ENCODE results near the gene COL17A1.

COL17A1 gene

DNA sequence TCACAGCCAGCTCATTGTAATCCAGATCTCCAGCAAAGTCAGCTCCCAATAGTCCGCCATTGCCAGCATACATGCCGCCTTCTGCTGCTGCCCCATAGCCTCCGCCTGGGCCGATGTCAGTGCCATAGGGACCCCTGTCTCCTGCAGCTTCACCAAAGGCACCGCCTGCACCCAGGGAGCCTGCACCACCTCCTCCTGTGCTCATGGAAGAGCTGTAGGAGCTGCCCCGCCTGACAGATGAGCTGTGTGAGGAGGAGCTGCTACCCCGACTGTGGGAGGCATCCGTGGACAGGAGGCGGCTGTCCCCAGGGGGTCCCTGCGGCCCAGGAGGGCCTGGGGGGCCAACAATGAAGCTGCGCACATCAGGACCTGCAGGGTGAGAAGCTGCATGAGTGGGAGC is 51.7 kb downstream of the COL17A1 start:
- no peak for DNase-seq (ENCODE audit: low read depth, low spot score)

DNA sequence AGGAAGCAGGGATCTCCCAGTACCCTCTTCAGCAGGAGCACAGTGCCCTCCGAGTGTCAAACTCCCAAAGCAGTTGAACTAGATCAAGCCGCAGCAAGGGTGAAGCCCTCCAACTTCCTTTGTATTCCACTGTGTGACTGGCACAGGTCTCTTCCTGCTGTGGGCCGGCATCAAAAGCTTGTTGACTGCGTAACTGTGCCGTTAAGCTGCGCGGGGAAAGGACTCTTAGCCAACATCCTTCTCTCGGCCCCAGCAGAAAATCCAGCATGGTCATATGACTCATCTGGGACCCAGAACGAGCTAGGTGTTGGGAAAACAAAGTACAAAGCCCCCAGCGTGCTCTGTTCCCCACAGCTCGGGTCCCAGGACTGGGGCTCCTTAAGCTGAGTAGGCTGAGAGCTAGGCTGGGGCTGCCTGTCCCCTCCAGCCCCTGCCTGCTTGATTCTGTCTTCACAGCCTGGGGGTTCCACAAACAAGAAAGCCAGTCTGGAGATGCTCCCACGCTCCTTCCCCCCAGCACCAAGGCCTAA is 52.2 kb downstream of the COL17A1 start:
- no peak for DNase-seq (ENCODE audit: low read depth, low spot score)

DNA sequence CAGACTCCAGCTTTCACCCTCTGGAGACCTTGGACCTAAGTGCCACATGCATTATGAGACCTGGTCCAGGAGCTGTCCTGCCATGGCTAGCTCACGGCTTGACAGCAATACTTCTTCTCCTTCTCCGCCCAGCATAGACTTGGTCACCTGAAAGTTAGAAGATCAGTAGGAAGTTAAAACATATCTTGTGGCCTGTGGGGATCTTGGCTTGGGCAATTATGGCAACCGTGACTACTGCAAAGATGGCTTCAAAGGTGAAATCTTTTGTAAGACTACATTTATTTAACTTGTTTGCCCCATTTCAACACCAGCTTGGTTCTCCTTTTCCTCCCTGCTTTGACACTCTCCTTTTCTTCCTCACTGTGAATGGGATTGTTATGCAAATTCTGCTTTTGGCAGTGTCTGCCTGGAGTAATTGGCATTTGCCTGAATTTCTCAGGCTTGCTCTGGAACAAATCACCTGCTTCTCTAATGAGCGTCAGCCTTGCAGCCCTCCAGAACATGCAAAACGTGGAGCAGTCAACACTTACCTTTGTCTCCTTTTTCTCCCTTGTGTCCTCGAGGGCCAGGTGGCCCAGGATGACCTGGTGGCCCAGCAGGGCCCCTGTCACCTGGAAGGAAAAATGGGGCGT is 53.4 kb downstream of the COL17A1 start:
- peak; percentile 41 for DNase-seq (ENCODE audit: low read depth, low spot score)

DNA sequence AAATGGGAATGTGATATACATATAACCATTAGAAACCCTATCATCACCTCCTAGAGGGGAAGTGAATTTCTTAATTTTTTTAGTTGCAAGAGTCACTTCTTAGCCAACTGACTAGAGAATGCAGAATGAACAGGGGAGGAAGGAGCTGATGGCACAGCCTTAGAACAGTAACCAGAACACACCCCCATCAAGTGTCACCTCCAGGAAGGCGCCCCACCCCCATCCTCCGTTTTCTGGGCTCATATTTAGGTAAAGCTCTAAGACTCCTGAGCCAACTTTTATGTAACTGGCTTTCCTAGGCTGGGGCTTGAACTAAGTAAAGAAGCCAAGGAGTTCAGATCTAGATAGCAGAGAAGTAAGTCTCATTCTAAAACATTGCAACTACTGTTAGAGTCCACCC is 54.0 kb downstream of the COL17A1 start:
- no peak for DNase-seq (ENCODE audit: low read depth, low spot score)

DNA sequence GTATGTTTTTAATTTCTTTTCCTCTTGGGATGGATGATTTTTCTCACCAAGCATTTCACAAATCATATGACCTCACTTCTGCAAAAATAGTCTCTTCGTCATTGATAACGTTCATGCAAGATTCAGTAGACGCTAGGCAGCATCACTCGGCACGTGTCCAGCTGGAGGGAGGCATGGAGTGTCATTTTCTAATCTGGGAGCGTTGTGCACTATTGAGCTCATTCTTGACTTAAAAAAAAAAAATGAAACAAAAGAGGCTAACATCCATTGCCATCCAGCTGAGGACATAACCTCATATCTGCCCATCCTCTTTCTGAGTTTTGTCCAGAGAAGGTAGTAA is 56.2 kb downstream of the COL17A1 start:
- DNase-seq (ENCODE audit: low read depth, low spot score): no peak

DNA sequence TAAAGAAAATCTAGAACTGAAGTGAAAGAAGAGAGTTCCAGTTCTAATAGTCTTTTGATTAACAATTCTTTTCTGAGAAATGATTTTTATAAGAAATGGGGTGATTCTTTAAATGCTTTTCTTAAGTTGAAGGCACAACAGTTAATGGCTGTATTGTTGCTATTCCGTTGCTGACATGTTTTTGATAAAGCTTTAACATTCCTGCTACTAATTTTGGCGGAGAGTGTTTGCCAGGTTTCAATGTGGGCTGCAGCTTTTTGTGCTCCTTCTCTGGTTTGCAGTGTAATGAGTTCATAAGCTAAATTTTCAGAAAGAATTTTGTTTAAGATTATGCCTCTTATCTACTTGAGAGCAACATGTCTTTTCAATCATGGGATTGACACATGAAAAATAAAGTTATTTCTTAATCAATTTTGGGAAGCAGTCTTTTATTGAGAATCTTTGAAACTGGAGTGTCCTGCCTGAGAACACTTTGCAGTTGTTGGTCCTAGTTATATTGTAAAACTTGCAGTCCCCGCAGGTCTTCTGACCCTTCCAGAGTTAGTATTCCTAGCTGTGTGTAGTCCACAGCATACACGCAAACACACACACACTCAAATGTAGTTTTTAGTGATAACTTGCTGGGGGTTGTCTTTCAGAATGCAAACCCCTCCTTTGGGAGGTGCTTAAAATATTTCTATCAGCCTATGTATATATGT is 56.7 kb downstream of the COL17A1 start:
- DNase-seq (ENCODE audit: low read depth, low spot score): no peak

DNA sequence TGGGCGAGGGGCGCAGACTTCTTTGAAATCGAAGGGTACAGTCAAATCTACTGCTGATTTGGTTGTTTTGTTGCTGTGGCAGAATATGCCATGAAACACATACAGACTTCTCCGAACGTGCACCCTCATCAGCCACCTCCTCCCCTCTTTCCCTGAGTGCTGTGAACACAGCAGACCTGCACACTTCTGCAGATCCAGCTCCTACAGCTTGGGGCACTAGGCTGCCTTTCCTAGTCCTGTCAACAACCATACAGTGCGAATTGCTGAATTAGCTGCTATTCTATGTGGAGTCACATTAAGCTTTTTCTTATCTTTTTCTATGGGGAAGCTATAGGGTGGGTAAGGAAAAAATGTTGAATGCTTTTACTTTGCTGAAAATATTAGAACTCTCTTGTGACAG is 57.5 kb downstream of the COL17A1 start:
- DNase-seq (ENCODE audit: low read depth, low spot score): peak; percentile 28

DNA sequence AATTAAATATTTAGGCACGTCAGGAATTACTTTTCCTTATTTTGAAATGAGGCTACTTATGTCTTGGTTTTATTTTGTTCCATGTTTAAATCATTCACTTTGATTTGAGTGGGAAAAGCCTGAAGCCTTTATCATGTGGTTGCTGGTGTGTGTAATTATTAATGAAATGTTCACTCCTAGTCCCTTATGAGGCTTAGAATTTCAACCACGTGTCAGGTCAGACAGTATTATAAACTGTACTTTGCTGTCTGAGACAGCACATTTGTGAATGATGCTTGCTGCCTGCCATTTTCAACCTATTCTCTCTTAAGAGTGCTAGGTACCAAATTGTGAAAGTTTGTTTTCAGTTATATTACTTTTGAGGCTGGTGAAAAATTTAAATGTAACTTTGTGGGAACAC is 58.9 kb downstream of the COL17A1 start:
- no peak for DNase-seq (ENCODE audit: low read depth, low spot score)

DNA sequence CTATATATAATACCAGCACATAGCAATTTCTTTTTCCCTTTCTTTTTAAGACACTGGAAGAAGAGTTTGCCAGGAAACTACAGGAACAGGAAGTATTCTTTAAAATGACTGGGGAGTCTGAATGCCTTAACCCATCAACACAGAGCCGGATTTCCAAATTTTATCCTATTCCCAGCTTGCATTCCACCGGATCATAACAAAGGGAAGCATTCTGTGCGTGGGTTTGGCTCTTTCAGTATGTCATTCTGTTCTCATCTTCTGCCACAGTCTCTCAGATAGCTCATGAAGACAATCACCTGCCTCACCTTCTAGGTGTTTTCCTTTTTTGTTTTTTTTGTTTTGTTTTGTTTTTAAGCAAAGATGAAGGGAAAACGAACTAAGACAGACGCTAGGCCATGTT is 60.2 kb downstream of the COL17A1 start:
- no peak for DNase-seq (ENCODE audit: low read depth, low spot score)

DNA sequence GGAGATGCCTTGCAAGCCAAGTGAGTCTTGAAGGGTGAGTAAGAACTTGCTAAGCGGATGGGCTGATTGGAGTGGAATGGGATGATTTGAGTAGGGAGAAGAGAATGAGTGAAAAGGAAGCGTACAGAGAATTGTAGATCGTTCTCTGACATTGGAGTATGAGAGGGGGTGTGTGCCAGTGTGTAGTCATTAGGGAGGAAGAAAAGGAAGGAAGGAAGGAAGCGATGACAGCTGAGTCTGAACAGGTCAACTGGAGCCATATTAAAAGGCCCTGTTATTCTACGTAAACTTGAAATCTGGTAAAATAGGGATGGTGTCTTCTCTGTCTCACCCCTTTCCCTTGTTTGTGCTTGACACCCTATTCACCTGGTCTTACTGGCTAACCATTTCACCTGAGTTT is 63.7 kb downstream of the COL17A1 start:
- DNase-seq (ENCODE audit: low read depth, low spot score): no peak

DNA sequence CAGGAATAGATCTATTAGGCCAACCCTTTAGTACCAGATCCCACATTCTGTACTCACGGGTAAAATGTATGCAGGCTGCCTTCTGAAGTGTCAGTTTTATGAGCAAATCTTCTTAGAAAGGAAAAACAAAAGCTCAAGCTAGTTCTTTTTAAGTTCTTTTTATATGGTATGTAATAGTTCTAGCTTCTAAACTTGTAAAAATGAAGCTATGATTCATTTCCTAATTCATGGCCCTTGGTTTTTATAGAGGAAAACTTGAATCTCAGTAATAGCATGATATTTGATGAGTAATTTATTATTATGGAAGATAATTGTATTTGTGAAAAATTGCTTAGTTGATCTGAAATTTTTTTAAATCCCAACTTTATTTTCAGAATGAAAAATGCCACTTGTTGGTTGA is 64.4 kb downstream of the COL17A1 start:
- no peak for DNase-seq (ENCODE audit: low read depth, low spot score)

DNA sequence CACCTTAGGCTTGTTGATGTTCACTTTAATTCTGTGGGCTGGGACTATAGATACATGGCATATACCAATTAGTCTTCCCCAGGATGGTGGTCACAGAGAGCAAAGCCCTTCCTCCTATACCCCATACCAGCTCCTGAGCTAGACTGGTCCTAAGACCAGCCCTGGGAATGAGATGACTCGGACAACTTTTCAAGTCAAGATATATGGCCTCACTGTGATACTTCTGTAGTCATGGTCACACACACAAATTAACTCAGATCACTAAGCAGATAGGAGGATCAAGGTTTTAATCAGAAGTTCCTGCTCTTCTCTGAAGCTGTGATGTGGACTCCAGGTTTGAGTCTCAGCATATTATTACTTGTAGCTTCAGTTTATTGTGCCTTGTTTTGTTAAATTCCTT is 65.7 kb downstream of the COL17A1 start:
- no peak for DNase-seq (ENCODE audit: low read depth, low spot score)

DNA sequence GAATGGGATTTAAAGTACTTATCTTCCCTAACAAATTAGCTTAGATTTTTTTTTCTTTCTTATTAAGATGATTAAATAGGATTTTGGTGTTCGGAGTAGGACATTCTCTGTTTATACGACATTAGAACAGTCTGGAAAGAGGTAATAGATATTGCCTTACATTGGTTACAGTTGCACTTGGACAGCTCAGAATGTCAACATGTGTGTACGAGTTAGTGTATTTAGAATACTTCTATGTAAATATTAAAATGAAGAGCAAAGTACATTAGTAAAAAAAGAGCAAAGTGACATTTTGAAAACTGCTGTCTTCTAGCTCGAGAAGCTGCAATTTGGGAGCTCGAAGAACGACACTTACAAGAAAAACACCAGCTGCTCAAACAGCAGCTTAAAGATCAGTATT is 67.2 kb downstream of the COL17A1 start:
- DNase-seq (ENCODE audit: low read depth, low spot score): no peak

DNA sequence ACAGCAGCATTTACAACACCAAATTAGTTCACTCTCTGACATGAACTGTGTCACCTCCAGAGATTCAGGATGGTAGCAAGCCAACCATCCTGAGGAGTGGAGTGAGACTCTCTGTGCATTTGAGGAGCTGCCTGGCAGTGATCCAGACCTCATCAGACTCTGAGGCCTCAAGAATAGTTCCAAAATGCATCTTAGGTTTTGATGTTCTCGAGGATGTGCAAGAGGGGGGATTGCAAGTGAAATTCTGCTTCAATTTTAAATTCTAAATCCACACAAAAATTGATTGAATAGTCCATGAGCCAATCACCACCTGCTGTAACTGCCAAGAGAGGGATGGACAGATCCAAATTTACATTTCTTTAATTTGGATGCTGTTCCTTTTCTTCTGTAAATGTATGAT is 69.0 kb downstream of the COL17A1 start:
- no peak for DNase-seq (ENCODE audit: low read depth, low spot score)

DNA sequence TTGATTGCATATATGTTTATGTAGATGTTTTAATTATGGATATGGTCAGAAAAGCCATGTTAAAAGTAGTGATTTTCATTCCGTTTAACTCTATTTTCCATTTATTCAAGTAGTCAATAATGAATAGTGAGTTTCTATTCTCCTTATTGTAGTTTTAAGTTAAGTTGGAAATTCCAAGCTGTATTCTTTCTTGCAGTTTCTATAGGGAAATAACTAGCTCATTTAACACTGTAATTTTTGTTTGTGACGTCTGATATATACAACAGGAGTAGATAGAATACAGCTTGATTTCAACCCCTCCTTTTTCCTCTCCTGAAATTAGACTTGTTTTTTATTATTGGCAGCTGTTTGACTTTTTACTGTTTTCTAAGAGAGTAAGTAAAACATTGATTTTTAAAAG is 71.5 kb downstream of the COL17A1 start:
- DNase-seq (ENCODE audit: low read depth, low spot score): no peak

DNA sequence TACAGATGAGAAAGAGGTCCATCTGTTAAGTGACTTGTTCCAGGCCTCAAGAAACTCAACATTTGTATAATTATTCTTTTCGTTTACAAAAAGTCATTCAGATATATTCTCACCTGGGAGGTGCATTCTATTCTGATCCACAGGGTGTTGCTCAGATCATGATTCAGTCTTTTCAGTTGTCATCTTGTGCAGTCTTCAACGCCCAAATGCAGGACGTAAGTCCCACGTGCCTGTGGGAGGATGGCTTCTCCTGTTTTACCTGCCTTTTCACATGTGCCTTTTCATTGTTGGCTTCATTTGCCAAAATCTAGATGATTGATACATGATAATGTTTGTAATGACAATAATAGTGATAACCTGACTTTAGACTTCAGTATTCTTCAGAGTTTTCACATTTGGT is 72.2 kb downstream of the COL17A1 start:
- no peak for DNase-seq (ENCODE audit: low read depth, low spot score)

DNA sequence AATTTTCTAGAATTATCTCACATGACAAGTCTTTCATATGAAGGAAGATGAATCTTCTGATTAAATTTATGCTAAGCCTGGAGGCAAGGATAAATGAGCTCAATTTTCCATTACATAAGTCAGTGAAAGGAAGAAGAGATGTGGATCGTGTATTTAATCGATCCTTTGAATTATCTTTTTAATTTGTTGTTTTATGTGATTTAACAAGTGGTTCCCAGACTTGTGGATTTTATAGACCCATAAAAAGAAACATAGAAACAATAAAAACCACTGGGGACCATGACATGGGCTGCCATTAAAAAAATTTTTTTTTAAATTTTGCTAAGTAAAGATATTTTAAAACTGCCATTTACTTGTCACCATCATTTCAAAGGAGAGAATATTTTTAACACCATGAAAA is 73.8 kb downstream of the COL17A1 start:
- DNase-seq (ENCODE audit: low read depth, low spot score): no peak

DNA sequence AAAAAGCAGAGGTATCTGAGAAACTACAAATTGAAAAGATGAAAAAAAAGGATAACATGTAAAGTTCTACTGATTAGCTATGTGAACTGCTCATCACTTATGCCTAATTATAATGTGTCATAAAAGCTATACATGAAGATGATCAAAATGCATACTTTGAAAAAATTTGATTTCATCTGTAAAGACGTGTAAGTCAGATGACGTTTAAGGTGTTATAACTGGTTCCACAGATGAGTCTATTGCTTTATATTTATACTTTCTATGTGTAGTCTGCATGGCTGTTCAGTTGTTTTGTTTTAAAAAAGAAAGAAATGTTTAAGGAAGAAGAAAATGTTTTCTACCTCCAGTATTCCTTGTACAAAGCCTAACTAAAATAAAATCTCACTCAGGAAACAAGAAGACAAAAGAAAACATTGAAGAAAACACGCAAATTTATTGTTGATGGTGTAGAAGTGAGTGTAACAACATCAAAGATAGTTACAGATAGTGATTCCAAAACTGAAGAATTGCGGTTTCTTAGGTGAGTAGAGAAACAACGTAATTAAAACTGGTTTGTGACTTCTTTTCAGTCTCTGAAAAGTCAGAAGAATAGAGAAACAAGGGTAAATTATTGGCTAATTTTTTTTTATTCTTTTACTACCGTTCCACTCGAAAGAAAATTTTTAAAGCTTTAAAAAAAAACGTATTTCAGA is 80.4 kb downstream of the COL17A1 start:
- DNase-seq (ENCODE audit: low read depth, low spot score): no peak

DNA sequence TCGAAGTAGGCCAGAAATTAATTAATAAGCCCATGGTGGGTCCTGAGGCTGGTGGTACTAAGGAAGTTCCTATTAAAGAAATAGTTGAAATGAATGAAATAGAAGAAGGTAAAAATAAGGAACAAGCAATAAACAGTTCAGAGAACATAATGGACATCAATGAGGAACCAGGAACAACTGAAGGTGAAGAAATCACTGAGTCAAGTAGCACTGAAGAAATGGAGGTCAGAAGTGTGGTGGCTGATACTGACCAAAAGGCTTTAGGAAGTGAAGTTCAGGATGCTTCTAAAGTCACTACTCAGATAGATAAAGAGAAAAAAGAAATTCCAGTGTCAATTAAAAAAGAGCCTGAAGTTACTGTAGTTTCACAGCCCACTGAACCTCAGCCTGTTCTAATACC is 82.8 kb downstream of the COL17A1 start:
- no peak for DNase-seq (ENCODE audit: low read depth, low spot score)

DNA sequence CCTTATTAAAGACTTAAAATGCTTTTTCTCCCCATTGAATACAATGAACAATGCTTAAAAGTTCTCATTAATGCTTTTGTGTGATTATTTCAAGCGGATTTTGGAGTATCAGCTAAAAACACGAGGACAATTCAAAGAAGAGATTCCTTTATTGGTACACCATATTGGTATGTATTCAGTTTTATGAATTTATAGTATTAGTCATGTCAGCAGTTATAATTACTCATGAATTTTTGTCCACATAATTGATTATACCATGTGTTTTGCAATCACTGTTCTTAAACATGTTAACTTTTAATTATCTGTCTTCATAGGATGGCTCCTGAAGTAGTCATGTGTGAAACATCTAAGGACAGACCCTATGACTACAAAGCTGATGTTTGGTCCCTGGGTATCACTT is 86.9 kb downstream of the COL17A1 start:
- no peak for DNase-seq (ENCODE audit: low read depth, low spot score)

DNA sequence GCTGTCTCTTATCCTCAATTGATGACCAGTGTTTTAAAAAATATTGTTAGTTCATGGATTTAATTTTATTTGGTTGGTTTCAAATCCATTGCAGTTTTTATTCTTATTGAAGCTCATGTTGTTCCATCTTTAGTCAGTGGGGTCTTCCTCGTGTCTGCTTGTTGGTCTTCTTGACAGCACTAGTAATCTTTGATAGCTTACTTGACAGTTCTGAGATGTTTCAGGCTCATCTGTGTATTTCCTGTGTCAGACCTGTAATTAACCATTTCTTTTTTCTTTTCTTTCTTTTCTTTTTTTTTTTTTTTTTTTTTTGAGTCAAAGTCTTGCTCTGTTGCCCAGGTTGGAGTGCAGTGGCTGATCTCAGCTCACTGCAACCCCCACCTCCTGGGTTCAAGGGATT is 90.5 kb downstream of the COL17A1 start:
- DNase-seq (ENCODE audit: low read depth, low spot score): no peak

DNA sequence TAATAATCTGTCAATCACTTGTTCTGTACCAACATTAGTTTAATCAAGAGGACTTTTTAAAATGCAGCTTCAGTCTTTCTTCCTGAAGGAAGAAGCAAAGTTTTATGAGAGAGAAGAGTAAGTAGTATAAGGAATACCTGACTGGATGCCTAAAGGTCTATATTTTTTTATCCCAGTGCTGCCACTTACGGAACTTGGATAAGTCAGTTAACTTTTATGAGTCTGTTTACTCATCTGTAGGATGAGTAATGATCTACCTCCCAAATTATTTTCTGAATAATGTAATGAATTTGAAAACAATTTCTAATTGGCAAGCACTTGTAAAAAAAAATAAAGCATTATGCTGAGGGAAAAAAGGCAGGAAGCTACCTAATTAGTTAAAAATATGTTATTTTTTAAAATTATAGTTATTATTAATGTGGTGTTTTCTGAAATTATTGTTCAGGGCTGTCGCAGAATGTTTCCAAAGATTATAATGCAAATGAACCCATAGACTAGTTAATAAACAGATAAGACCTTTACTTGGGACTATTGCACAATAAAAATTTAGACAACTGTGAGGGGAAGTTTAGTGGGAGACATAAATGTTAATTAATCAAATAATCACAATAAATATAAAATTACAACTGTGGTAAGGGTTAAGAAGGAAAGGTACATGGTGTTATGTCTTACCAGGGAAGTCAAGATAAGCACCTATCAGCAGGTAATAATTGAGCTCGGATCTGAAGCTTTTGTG is 94.1 kb downstream of the COL17A1 start:
- DNase-seq (ENCODE audit: low read depth, low spot score): no peak

All from astrocyte of the hippocampus (primary cell).